IPS-11a (cell line): ENCODE measurements around the gene MADCAM1.
"Not testable (repeated sequence)": the region's sequence is repeated elsewhere in the genome, so short reads cannot be mapped to it uniquely, and the experiment has no call there.

Experiments used
- H3K4me3 ChIP-seq: one replicate; pipeline ENCODE4 v1.5.1; 2013; ENCODE audit warnings: low read depth, low read length, control low read depth

Gene MADCAM1

DNA sequence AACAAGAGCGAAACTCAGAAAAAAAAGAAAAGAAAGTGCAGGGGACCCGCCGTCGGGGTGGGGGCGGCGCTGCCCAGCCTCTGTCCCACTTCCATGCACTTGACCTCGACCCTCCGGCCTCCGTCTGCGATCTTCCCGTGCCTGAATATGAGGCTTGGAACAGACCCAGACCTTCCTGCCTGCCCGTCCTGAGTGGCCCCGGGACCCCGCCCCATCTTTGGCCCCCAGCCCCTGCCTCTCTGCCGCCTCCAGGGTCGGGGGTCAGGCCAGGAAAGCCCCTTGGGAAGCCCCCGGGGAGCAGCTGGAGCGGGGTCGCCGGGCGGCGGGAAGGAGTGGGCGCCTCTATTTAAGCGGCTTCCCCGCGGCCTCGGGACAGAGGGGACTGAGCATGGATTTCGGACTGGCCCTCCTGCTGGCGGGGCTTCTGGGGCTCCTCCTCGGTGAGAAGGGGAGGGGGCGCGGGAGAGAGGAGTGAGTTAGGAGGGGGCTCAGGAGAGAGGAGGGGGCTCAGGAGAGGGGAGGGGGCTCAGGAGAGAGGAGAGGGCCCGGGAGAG lies at the start of gene MADCAM1:
MADCAM1 (plus strand) TSS at position 375 of the 554 bp plus-strand sequence; CDS start at position 389, 14 bp downstream.
- peak within 1 kb of the TSS; percentile 37 for H3K4me3 ChIP-seq

DNA sequence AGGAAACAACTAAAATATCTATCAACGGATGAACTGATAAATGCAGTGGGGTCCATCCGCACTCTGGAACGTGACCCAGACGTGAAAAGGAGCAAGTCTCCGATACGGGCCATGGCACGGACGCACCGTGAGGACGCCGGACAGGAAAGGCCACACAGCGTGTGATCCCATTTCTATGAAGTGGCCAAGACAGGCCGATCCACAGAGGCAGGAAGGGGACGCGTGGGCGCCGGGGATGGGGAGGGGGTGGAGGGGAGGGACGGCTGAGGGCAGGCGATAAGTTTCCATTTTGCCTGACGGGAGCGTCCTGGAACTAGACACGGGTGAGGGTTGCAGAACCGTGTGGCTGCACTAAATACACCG lies 49.2 kb upstream of the MADCAM1 start:
- H3K4me3 ChIP-seq: no peak overlapping the region

DNA sequence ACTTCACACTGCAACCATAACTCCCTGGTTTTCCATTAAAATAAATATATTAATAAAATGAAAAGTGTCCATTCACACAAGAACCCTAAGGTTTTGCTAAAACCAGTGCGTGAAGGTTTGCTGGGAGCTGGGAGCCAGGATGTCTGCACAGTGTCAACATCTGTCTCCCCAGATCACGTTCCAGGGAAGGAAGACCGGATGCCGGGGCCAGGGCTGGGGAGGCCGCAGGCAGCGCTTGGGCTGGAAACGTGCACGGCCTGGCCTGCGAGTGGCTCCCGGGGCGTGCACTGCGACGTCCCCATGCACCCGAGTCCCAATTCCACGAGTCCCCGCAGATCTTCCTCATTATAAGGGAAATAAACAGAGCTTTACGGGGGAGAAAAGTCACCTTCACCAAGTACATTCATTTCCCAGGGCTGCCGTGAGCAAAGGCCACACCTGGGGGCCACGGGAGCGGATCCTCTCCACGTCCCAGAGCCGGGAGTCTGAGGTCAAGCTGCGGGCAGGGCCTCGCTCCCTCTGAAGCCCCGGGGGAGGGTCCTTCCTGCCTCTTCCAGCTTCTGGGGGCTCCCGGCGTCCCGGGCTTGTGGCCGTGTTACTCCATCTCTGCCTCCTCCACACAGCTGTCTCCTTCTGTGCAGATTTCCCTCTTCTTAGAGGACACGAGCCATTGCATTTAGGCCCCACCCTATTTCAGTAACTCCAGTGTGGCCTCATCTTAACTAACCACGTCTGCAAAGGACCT lies 48.3 kb upstream of the MADCAM1 start:
- H3K4me3 ChIP-seq: no peak overlapping the region

DNA sequence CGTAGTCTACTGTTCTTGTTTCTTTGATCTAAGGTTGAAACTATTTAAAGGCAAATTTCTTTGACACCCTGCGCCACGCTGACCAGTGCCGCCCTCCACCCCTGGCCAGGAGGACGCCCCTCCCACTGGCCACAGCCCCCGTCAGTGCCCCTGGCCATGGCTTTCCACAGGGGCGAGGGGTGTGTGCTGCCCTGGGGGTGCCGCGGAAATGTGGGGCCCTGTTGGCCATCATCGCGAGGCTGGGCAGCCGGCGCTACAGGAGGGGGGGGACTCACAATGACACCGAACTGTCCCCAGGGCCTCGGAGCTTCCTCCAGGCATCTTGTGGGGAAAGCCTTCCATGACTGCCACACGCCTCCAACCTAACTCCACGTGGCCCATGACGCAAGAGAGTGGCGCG lies 46.4 kb upstream of the MADCAM1 start:
- H3K4me3 ChIP-seq: no peak overlapping the region

DNA sequence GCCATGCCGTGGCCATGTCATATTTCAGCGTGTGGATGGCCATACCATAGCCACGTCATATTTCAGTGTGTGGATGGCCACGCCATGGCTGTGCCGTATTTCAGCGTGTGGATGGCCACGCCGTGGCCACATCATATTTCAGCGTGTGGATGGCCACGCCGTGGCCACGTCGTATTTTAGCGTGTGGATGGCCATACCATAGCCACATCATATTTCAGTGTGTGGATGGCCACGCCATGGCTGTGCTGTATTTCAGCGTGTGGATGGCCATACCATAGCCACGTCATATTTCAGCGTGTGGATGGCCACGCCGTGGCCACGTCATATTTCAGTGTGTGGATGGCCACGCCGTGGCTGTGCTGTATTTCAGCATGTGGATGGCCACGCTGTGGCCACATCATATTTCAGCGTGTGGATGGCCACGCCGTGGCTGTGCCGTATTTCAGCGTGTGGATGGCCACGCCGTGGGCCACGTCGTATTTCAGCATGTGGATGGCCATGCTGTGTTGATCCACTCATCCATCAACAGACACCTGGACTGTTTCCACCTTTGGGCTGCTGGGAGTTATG lies 45.3 kb upstream of the MADCAM1 start:
- not testable (repeated sequence) for H3K4me3 ChIP-seq

DNA sequence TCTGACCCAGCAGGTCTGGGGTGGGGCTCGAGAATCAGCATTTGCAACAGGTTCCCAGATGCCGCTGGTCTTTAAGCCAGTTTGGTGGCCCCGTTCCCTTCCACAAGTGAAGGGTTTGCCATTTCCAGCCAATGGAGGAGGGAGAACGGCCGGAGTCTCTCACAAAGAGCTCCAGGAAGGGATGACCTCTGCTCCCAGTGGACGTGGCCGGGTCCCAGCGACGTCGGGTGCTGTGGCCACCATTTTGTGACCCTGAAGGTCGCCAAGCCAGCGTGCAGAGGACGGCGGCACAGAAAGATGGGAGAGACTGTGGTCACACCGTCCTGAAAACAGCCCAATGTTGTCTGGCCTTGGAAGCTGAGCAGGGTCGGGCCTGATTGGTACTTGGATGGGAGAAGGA lies 43.5 kb upstream of the MADCAM1 start:
- no peak overlapping the region for H3K4me3 ChIP-seq

DNA sequence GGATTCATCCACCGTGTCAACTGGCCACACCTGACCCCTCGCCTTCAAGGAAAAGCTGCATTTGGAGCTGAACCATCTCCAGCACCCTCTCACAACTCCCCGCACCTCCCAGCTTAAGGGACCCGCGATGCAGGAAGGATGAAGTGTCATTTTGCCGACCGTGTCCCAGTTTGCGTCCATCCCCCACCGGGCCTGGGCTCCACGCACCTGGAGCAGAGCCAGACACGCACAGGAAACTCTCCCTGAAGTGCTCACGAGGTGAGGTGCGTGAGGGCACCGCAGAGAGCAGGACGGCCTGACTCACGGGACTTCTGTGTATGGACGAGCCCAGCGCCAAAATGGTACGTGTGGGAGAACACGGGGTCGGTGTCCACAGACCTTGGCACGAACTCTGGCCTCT lies 42.7 kb upstream of the MADCAM1 start:
- no peak overlapping the region for H3K4me3 ChIP-seq

DNA sequence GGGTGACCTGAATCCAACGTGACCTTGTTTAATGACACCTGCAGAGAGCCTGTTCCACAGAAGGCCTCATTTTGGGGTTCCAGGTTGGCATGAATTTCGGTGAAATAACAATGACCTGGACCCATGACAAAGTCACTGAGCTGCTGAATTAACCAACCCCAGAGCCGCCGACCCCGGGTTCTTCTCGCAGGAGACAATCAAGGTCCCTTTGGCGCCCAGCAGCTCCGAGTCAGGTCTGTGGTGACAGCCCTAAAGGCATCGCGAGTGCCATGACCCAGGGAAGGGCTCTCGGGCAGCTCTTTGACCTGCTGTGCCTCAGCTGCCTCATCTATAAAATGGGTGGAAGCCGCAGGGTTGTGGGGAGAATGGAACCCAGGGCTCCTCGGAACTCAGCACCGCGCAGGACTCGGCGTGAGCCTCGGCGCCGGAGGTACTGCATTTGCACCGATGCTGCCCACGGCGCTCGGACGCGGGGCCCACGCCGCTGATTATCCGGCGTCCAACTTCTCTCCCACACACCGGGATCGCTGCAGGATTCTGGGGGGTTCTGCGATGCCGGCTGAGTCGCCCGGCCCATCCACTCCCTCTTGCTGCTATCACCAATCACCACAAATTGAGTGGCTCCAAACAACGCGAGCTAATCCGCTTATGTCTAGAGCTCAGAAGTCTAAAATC lies 41.1 kb upstream of the MADCAM1 start:
- no peak overlapping the region for H3K4me3 ChIP-seq

DNA sequence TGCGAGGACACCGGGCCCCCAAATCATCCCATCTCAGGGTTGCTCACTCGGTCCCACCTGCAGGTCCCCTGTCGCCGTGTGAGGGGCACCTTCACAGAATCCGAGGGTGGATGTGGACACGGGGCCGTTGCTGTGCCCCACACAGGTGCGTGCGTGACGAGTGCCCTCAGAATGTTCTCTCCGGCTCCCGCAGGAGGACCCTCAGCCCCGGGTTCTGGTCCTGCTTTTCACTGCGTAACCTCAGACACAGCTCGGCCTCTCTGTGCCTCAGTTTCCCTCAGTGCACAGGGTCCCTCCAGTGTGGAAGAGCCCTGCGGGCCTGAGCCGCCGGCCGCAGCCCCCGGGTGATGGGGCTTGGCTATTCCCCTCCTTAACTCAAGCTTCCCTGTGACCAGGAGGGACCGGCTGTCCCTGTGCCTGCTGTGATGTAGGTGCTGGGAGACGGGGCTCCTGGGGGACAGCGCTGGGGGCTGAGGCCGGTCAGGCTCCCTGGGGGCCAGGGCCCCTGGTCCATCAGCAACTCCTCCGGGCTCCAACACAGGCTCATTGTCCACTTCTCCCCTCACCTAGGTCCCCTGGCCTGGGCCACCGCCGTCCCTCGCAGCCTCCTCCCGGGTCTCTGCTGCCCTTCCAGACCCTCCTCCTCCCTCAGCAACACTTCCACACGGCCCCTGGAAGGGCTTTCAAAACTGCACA lies 40.3 kb upstream of the MADCAM1 start:
- H3K4me3 ChIP-seq: no peak overlapping the region

DNA sequence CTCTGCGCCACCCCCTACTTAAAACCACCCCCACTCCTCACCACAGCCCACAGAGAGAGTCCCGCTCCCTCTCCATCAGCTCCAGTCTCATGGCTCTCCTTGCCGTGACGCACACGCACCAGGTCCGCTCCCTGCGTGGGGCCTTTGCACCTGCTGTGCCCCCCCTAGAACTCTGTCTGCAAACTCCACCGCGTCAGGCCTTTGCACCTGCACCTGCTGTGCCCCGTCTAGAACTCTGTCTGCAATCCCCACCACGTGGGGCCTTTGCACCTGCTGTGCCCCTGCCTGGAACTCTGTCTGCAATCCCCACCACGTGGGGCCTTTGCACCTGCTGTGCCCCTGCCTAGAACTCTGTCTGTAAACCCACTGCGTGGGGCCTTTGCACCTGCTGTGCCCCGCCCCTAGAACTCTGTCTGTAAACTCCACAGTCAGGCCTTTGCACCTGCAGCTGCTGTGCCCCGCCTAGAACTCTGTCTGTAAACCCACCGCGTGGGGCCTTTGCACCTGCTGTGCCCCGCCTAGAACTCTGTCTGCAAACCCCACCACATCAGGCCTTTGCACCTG lies 39.7 kb upstream of the MADCAM1 start:
- no peak overlapping the region for H3K4me3 ChIP-seq

DNA sequence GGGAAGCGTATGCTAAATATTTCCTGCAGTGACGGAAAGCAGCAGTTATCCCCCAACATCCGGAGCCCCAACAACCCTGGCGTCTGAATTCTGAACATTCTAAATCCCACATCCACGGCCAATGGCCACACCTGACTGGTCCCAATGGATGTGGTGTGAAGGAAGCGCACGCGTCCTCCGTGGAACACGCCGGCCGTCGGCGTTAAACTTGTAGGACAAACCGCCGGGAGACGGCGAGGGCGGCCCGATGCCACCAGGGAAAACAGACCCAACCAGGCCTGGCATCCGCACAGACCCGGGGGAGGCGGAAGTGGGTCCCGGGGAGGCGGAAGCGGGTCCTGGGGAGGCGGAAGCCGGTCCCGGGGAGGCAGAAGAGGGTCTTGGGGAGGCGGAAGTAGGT lies 38.6 kb upstream of the MADCAM1 start:
- H3K4me3 ChIP-seq: no peak overlapping the region

DNA sequence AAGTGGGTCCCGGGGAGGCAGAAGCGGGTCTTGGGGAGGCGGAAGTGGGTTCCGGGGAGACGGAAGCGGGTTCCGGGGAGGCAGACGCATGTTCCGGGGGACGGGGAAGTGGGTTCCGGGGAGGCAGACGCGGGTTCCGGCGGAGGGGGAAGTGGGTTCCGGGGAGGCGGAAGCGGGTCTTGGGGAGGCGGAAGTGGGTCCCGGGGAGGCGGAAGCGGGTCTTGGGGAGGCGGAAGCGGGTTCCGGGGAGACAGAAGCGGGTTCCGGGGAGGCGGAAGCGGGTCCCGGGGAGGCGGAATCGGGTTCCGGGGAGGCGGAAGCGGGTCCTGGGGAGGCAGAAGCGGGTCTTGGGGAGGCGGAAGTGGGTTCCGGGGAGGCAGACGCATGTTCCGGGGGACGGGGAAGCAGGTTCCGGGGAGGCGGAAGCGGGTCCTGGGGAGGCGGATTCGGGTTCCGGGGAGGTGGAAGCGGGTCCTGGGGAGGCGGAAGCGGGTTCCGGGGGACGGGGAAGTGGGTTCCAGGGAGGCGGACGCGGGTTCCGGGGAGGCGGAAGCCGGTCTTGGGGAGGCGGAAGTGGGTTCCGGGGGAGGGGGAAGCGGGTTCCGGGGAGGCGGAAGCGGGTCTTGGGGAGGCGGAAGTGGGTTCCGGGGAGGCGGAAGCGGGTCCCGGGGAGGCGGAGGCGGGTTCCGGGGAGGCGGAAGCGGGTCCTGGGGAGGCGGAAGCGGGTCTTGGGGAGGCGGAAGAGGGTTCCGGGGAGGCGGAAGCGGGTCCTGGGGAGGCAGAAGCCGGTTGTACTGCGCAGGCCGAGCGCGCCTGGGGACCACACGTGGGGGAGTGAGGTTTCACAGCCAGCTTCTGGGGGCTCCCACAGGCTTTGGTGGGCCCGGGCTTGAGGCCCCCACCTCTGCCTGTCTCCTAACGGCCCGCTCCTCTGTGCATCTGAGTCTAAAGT lies 37.9 kb upstream of the MADCAM1 start:
- no peak overlapping the region for H3K4me3 ChIP-seq

DNA sequence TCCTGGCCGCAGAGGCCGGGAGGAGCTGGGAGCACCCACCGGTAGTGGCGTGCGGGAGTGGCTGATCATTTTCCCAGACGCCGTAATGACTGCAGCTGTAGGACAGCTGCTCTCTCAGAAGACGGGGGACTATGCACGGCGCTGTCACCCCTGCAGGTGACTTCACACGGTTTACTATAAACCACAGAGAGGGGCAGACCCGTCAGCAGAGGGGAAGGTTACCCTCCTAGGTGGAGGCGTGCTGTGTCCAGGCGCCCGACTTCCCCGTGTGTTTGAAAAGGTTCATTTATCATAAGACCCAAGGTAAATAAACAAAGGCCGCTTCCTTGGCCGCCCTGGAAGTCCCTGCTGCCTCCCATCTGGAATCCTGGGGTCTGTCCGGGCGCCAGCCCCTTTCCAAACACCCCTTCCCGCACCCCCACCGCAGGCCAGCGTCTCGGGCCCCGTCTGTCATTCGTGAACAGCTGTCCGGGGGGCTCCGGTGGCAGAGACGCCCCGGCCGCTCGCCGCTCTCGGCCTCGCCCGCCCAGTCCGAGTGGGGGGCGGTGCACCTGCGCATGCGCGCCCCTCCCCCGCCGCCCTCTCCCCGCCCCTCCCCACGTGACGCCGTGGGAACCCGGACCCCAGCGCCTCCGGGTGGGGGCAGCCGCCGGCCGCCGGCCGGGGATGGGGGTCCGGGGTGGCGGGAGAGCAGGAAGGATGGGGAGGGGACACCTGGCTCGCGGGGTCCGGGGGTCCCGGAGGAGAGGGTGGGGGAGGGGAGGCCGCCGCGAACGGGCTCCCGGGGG lies 36.4 kb upstream of the MADCAM1 start:
- H3K4me3 ChIP-seq: peak overlapping the region; percentile 53

DNA sequence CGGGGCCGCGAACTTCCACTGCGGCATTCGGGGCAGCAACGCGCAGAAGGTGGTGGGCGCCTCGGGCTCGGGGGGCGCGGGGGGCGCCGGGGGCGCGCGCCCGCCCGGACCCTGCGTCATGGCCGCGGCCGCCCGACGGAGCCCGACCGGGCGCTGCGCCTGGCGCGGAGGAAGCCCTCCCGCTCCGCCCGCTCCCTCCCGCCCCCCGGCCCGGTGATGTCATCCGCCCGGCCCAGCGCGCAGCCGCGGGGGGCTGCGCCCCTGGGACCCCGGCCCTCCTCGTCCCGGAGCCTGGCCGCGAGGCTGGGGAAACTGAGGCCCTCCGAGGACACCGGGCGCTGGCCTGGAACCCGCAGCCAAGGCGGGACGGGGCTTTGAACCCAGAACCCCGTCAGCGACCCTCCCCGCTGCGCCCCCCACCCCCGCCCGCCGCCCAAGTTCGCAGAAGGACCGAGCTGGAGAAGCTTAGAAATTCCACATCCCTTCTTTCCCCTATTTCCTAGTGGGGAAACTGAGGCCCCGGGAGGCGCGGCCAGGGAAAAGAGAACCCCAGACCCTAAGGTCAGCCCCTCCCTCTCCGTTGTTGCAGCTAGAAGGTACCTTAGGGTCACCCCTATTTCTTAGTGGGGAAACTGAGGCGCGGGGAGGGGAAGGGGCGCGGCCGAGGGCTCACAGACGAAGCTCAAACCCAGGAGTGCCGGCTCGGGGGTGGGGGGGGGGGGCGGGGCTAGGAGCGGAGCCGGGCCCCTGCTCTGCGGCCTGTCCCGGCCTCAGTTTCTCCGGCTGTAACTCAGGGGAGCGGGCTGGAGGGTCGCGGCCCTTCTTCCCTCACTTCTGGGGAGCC lies 35.2 kb upstream of the MADCAM1 start, which contains the start of gene SHC2:
SHC2 (minus strand) TSS at position 157 of the 844 bp plus-strand sequence; CDS start at position 120, 37 bp downstream.
- peak within 1 kb of the TSS; percentile 53 for H3K4me3 ChIP-seq

DNA sequence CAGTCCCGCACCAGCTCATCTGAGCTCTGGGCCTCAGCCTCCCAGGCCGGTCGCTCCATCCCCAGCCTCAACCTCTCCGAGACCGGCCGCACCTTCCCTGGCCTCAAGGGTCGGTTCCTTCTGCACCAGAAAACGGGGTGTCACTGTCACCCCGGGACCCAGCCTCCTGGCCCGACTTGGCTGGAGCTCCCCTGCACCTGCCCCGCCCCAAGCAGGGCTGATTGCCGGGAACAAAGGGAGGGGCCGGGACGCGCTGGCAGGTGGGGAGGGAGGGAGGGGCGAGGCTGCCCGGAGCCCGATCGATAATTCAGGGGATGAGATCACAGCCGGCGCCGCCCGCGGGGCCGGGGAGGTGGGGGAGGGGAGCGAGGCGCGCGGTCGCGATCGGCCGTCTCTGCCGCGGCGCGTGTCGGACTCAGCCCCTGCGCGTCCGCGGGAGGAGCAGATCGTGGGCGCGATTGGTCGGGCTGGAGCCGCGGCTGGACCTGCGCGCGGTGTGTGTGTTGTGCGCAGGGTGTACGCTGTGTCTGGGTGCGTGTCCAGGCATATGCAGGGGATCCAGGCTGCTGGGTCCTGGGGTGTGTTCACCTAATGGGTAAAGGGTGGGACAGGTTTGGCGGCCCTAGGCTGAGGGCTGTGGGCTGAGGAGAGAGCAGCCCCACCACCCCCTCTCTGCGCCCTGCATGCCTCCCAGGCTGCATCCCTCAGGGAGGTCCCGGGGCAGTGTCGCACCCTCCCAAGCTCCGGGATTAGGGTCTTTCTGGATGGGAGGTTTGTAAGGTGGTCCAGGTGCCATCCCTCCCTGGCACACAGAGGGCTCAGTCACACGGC lies 34.4 kb upstream of the MADCAM1 start:
- H3K4me3 ChIP-seq: peak overlapping the region; percentile 43

DNA sequence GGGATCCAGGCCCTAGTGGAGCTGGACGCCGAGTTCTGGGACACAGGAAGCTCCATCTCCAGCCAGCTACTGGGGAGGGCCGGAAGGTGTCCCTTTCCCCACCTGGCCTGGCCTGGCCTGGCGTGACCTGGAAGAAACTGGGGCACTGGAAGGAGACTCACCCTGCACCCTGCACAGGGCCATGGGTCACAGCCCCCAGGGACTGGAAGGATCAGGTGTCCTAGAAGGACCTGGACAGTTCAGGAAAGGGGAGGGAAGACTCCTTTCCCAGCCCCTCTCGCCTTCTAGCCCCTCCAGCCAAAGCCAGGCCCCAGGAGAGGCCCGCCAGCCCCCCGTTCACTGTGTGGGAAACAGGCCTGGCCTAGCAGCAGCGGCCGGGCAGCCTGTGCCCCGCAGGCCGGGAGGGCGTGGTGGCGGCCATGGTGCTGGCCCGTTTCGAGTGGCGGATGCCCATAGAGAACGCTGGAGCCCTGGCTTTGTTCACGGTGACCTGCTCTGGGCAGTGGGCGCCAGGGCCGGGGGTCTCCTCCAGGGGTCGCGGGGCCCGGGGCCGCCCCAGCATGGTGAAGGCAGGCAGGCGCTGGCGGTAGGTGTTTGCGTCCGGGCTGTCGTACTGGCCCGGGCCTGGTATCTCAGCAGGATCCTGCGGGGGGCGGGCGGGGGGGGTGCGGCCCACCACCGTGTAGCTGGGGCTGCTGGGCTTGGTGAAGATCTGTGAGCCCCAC lies 32.6 kb upstream of the MADCAM1 start:
- no peak overlapping the region for H3K4me3 ChIP-seq

DNA sequence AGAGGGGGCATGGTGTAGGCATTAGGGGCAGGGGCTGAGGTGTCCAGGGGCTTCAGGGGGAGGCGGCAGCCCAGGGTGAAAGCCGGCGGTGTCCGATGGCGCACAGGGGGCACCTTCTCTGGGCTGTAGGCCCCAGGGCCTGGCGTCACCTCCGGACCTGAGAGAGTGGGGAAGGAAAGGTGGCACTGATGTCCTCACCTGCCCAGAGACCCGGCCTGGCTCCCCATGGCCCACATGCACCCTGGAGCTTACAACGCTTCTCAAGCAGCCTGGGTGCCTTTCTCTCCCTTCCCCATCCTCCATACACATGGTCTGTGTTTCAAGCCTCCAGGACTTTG lies 32.1 kb upstream of the MADCAM1 start:
- no peak overlapping the region for H3K4me3 ChIP-seq
